ENCODE results near the gene CHD9NB.

Gene CHD9NB

DNA sequence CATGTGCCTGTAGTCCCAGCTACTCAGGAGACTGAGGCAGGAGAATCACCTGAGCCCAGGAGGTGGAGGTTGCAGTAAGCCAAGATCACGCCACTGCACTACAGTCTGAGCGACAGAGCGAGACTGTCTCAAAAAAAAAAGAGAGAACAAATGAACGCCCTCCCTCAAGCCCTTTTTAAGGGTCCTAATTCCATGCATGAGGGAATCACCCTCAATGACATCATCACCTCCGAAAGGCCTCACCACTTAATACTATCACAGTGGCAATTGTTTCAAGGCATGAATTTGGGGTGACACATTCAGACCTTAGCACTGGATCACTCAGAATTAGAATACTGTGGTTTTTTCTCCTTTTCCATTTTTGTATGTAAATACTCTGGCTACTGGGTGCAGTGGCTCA is 57.8 kb downstream of the CHD9NB start:
- DNase-seq (ENCODE audit: extremely low read depth, insufficient read length): no peak
- TF ChIP-seq, protein P1, sequence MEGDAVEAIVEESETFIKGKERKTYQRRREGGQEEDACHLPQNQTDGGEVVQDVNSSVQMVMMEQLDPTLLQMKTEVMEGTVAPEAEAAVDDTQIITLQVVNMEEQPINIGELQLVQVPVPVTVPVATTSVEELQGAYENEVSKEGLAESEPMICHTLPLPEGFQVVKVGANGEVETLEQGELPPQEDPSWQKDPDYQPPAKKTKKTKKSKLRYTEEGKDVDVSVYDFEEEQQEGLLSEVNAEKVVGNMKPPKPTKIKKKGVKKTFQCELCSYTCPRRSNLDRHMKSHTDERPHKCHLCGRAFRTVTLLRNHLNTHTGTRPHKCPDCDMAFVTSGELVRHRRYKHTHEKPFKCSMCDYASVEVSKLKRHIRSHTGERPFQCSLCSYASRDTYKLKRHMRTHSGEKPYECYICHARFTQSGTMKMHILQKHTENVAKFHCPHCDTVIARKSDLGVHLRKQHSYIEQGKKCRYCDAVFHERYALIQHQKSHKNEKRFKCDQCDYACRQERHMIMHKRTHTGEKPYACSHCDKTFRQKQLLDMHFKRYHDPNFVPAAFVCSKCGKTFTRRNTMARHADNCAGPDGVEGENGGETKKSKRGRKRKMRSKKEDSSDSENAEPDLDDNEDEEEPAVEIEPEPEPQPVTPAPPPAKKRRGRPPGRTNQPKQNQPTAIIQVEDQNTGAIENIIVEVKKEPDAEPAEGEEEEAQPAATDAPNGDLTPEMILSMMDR (IDR thresholded peaks at IDR 0.05; ENCODE audit: insufficient read depth, low read length, poor library complexity, severe bottlenecking): no peak

DNA sequence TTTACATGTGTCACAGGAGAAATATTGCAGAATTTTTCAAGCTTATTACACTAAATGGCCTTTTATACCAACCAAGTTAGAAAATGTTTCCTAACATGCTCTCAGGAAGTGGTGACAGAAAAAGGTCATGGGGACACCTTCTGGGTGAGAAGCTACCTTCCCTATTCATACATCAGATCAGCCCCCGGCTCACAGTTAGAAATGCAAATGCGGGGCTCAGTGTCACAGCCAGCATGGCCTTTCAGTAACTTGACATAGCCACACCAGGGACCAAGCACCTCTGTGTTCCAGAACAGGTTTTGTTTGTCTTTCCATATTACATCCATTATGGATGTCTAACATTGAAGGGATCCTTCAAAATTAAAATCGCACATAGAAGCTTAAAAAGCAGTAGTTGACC is 59.5 kb downstream of the CHD9NB start:
- TF ChIP-seq, protein P1 (IDR thresholded peaks at IDR 0.05; ENCODE audit: insufficient read depth, low read length, poor library complexity, severe bottlenecking): no peak

More for the DNA sequence above, 57.8 kb downstream of the CHD9NB start:
- H3K36me3 ChIP-seq (ENCODE audit: control insufficient read depth, insufficient read depth, low read length): no peaks in the 10 kb centered on the region
- no peak overlapping the region for H3K4me3 ChIP-seq (replicated peaks; ENCODE audit: low read depth, low read length)
- H3K27me3 ChIP-seq (replicated peaks; ENCODE audit: control insufficient read depth, insufficient read depth, low read length): no peaks in the 10 kb centered on the region

DNA sequence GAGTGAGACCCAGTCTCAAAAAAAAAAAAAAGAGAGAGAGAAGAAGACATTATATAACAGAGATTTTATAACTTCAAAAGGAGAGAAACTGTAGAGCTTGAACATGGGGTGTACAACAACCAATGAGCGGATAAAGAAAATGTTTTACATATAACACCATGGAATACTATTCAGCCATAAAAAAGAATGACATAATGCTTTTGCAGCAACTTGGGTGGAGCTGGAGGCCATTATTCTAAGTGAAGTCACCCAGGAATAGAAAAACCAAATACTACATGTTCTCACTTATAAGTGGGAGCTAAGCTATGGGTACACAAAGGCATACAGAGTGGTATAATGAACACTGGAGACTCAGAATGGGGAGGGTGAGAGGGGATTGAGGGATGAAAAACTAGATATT is 61.1 kb downstream of the CHD9NB start:
- Histone ChIP-seq H3K4me3 (replicated peaks; ENCODE audit: low read depth, low read length) (no peak overlapping the region), H3K36me3 (ENCODE audit: control insufficient read depth, insufficient read depth, low read length) (no peaks in the 10 kb centered on the region), H3K27me3 (replicated peaks; ENCODE audit: control insufficient read depth, insufficient read depth, low read length) (no peaks in the 10 kb centered on the region)
- DNase-seq (ENCODE audit: extremely low read depth, insufficient read length): no peak
- TF ChIP-seq, protein P1 (IDR thresholded peaks at IDR 0.05; ENCODE audit: insufficient read depth, low read length, poor library complexity, severe bottlenecking): no peak

More for the DNA sequence above, 59.5 kb downstream of the CHD9NB start:
- no peak for DNase-seq (ENCODE audit: extremely low read depth, insufficient read length)
- no peak overlapping the region for H3K4me3 ChIP-seq (replicated peaks; ENCODE audit: low read depth, low read length)
- H3K36me3 ChIP-seq (ENCODE audit: control insufficient read depth, insufficient read depth, low read length): no peaks in the 10 kb centered on the region
- no peaks in the 10 kb centered on the region for H3K27me3 ChIP-seq (replicated peaks; ENCODE audit: control insufficient read depth, insufficient read depth, low read length)

Measured in GM06990 (cell line).